HS-5 (cell line): ENCODE results near the gene MRPL4.

Experiments
- DNase-seq: peaks from one replicate; pipeline ENCODE4 v3.0.0-alpha.2; 2012; ENCODE audit warnings: low read depth

Gene MRPL4

DNA sequence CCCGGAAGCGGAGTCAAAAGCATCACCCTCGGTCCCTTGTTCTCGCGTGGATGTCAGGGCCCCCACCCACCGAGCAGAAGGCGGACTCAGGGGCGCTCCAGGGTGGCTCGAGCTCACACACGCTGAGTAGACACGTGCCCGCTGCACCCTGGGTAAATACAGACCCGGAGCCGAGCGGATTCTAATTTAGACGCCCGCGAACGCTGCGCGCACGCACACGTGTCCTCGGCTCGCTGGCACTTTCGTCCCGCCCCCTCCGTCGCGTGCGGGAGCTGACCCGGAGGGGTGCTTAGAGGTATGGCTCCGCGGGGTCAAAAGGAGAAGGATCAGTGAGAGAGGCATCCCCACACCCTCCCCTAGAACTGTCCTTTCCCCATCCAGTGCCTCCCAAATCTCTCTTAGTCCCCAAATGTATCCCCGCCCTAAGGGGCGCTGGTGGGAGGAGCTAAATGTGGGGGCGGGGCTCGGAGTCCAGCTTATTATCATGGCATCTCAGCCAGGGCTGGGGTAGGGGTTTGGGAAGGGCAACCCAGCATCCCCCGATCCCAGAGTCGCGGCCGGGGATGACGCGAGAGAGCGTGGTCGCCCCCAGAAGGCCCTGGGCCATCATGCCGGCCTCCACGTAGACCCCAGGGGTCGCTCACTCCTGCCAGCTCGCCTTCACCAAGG is 37.3 kb downstream of the MRPL4 start:
- DNase-seq: peak; percentile 80

DNA sequence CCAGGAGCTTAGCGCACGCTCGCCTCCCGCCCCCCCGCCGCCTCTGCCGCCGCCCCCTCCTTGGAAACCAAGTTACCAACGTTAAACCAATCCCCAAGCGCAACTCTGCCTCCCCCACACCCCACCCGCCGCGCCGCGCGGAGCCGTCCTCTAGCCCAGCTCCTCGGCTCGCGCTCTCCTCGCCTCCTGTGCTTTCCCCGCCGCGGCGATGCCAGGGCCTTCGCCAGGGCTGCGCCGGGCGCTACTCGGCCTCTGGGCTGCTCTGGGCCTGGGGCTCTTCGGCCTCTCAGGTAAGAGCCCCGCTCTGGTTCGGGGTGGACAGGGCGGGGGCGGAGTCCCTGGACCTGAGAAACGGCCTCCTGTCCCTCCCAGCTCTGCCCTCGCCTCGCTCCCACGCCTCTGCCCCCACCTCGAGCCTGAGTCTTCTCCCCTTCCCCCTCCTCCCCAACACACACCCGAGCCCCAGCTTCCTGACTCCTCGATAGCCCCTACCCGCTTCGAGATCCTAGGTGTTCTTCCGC is 37.9 kb downstream of the MRPL4 start, which contains the start of gene ICAM5:
TSS of gene ICAM5 (plus strand) at position 117 of the 521 bp plus-strand sequence. CDS start at position 209, 92 bp downstream.
- no peak for DNase-seq

DNA sequence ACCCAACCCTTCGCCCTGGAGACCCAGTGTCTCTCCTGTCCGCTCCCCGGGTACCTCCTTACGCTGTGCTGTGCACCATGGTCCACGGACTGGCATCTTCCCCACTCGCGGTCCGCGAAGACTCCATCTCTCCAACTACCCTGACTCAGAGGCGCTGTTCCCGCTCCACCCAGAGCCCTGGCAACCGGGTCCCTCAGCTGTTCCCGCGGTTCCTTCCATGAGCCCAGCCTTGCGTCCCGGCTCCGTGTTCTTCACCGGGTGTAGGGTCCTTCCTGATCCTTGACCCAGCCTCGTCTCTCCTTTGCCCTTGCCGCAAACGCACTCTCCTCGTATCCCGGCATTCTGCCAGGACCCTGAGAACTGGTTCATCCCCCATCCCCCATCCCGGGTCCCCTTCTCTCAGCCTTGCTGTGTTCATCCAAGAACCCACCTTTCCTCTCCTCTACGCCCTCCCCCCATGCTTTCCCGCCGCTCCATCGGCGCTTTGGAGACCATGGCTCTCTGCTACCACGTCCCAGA is 38.4 kb downstream of the MRPL4 start:
- no peak for DNase-seq

DNA sequence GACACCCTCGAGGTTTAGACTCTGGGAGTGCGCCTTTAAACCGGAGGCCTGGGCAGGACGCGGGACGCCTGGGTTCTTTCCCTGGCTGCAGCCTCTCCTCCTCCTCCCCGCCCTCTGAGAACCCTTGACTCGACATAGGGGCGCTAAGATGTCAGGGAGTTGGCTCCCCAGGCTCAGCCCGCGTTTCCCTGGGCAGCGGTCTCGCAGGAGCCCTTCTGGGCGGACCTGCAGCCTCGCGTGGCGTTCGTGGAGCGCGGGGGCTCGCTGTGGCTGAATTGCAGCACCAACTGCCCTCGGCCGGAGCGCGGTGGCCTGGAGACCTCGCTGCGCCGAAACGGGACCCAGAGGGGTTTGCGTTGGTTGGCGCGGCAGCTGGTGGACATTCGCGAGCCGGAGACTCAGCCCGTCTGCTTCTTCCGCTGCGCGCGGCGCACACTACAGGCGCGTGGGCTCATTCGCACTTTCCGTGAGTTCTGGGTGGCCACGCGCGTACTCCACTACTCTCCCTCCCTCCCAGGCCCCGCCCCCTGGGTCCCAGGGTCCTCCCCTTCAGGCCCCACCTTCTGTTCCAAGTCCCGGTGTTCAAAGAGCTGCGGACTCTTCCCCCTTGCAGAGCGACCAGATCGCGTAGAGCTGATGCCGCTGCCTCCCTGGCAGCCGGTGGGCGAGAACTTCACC is 39.0 kb downstream of the MRPL4 start:
- DNase-seq: no peak

DNA sequence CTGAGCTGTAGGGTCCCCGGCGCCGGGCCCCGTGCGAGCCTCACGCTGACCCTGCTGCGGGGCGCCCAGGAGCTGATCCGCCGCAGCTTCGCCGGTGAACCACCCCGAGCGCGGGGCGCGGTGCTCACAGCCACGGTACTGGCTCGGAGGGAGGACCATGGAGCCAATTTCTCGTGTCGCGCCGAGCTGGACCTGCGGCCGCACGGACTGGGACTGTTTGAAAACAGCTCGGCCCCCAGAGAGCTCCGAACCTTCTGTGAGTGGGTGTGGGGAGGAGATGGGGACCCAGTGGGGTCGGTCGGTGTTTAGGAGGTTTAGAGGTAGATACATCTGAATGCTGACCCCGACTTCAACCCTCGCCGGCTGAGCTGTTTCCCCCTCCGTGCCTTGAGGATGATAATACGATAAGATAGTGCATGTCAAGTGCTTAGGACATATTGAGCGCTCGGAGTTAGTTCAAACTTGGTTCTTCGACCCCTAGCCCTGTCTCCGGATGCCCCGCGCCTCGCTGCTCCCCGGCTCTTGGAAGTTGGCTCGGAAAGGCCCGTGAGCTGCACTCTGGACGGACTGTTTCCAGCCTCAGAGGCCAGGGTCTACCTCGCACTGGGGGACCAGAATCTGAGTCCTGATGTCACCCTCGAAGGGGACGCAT is 39.7 kb downstream of the MRPL4 start:
- no peak for DNase-seq

DNA sequence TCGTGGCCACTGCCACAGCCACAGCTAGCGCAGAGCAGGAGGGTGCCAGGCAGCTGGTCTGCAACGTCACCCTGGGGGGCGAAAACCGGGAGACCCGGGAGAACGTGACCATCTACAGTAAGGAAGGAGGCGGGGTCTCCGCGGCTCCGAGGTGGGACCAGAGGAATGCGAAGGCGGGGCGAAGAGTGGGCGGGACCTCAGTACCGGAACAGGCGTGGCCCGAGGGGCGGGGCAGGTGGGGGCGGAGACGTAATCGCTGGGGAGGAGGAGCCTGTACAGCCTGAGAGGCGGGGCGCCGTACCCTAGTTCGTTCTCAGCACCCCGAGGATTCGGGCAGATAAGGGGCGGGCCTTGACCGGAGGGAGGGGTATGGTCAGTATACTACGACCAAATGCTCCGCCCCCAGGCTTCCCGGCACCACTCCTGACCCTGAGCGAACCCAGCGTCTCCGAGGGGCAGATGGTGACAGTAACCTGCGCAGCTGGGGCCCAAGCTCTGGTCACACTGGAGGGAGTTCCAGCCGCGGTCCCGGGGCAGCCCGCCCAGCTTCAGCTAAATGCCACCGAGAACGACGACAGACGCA is 40.3 kb downstream of the MRPL4 start:
- DNase-seq: no peak

DNA sequence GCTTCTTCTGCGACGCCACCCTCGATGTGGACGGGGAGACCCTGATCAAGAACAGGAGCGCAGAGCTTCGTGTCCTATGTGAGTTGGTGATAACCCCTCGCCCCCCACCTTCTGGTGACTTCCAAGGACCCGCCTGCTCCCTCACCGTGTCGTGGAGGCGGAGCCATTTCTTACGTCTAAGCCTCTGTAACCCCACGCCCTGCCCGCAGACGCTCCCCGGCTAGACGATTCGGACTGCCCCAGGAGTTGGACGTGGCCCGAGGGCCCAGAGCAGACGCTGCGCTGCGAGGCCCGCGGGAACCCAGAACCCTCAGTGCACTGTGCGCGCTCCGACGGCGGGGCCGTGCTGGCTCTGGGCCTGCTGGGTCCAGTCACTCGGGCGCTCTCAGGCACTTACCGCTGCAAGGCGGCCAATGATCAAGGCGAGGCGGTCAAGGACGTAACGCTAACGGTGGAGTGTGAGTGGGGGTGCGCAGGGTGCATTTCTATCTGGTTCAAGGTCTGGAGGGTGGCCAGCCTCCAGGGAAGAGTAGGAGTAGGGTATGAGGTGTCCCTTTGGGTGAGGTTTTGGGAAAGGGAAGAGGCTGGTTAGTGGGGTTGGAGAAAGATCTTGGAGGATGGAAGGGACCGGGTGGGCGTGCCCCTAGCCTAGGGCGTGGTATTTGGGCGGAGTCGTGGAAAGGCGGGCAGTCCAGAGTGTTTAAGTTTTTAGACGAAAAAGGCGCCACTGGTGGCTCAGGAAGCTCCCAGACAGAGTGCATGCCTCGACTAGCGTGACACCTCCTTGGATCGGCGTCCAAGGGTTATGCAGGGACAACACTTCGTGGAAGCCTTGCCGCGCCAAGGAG is 41.0 kb downstream of the MRPL4 start:
- DNase-seq: no peak

DNA sequence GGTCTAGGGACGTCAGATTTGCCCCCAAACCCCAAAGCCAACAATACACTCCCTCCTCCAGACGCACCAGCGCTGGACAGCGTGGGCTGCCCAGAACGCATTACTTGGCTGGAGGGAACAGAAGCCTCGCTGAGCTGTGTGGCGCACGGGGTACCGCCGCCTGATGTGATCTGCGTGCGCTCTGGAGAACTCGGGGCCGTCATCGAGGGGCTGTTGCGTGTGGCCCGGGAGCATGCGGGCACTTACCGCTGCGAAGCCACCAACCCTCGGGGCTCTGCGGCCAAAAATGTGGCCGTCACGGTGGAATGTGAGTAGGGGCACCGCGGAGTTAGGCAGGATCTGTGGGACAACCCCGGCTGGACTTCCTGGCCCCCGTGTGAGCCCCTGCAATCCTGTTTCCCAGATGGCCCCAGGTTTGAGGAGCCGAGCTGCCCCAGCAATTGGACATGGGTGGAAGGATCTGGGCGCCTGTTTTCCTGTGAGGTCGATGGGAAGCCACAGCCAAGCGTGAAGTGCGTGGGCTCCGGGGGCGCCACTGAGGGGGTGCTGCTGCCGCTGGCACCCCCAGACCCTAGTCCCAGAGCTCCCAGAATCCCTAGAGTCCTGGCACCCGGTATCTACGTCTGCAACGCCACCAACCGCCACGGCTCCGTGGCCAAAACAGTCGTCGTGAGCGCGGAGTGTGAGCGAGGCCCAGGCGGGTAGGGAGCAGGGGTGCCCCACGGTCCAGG is 41.8 kb downstream of the MRPL4 start:
- DNase-seq: no peak

DNA sequence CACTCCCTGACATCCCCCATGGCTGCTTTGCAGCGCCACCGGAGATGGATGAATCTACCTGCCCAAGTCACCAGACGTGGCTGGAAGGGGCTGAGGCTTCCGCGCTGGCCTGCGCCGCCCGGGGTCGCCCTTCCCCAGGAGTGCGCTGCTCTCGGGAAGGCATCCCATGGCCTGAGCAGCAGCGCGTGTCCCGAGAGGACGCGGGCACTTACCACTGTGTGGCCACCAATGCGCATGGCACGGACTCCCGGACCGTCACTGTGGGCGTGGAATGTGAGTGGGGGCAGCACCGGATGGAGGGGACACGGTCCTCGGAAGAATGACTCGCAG is 42.3 kb downstream of the MRPL4 start:
- no peak for DNase-seq

DNA sequence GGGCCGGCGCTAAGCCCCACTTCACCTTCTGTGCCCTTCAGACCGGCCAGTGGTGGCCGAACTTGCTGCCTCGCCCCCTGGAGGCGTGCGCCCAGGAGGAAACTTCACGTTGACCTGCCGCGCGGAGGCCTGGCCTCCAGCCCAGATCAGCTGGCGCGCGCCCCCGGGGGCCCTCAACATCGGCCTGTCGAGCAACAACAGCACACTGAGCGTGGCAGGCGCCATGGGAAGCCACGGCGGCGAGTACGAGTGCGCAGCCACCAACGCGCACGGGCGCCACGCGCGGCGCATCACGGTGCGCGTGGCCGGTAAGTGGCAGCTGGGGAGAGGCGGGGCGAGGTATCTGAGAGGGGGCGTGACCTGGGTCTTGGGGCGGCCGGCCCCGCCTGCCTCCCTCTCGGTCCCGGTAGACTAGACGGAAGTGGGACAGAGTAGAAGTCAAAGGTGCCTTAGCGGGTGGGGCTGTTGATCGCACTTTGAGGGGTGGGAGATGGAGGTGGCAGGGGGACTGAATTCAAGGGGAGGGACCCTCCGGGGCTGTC is 43.4 kb downstream of the MRPL4 start:
- DNase-seq: no peak

DNA sequence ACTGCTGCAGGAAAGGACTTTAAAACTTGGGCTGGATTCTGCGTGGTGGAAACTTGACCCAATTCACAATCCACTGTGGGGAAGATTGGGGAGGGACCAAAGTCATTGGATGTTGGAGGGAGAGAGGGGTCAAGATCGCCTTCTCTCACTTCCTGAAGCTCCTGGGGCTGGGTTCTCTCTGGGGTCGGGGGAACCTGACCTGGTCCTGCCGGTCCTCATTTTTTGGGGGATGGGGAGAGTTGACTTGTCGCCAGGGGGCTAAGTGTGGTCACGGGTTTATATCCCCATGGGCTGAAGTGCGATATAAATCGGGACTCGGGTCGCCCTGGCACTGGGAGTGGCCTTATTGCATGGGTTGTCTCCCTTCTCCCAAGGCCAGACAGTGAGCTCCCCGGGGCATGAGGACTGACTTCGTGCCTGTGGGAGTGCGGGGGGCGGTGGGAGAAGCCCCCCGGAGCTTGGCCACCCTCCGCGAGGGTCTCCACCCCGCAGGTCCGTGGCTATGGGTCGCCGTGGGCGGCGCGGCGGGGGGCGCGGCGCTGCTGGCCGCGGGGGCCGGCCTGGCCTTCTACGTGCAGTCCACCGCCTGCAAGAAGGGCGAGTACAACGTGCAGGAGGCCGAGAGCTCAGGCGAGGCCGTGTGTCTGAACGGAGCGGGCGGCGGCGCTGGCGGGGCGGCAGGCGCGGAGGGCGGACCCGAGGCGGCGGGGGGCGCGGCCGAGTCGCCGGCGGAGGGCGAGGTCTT is 44.0 kb downstream of the MRPL4 start:
- DNase-seq: no peak

DNA sequence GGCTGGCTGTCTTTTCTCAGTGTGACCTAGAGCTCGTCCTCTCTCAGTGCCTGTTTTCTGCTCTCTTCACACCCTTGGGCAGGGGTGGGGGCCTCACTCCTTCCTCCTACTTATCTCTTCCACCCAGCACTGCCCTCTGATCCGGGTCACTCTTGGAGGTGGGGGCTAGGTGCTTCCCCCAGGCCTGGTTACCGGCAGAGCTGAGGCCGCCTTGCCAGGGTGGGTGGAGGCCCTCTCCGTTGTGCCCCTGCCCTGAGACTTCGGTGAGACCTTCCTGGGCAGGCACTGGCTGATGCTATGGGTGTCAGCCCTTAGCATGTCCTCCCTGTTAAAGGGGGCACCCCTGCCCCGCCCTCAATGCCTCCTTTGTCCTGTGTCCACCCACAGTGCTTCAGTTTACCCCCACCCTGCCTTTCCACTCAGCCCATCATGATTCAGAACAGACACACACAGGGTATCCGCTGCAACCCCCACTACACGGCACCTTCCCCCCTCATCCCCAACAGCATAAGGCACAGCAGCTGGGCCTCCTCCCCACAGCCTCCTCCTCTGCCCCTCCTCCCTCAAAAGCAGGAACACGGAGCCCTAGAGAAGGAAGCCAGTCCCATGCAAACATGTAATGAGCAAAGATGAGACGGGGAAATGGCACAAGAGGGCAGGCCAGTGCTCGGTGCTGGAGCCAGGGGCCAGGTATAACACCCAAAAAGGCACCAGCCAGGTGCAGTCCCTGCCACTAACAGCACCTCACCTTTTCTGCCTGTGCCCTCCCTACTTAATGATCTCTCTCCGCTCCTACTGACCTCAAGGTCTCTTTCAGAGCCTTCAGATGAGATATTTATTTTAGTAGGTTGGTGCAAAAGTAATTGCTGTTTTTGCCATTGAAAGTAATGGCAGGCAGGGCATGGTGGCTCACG is 47.8 kb downstream of the MRPL4 start:
- no peak for DNase-seq

DNA sequence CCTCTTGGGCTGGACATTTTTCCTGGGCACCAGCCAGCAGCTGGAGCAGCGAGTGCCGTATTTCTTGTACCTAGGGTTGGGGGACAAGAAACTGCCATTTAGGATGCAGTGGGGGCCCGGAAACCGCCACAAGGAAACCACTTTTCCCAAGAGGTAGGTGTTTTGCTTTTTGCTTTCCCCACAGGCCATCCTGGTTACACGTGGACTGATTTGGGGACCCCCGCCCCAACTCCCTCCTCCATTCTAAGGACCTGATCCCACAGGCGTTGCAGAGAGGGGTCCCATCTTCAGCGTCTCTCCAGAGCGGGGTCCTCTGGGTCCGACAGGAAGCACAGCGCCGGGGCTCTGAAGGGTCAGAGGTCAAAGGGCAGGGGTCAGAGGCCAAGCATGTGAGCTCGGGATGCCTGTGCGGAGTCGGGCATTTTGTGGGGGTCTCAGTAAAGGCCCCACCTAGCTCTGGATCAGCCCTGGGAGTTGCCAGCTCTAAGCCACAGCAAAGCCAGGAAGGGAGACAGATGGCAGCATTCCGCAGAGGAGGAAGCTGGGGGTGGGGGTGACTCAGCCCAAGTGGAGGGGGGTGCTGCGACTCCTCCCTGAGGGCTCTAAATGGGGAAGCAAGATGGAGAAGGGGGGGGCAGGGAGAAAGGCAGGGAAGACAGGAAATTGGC is 53.3 kb downstream of the MRPL4 start:
- DNase-seq: no peak

DNA sequence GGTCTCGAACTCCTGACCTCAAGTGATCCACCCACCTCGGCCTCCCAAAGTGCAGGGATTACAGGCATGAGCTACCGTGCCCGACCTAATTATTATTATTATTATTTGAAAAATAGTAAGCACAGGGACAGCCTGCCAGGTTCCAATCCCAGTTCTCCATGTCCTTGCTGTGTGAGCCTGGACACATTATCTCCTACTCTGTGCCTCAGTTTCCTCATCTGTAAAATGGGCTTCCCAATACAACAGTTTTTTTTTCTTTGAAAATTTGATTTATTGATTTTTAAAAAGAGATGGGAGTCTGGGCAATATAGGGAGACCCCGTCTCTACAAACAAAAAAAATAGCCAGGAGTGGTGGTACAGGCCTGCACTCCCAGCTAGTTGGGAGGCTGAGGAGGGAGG is 54.3 kb downstream of the MRPL4 start:
- DNase-seq: no peak

DNA sequence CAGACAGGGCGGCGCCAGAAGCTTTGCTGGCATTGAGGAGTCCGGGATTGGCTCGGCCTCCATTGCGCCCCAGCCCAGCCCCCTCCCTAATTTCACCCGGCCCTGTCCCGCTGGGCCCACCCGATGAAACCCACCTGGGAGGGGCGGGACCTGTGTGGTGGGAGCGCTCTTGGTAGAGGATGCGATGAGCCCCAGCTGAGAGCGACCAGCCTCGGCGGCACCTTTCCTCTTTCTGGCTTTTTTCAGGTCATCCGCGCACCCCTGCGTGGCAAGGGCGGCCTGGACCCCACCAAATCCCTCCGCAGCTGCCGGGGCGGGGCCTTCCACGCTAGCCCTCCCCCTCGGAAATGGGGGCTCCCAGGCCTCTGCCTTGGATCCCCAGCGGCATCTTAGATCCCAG is 57.4 kb downstream of the MRPL4 start, which contains the start of gene ZGLP1:
TSS of gene ZGLP1 (minus strand) at position 393 of the 400 bp plus-strand sequence.
- no peak for DNase-seq
